Endothelial cell of umbilical vein (primary cell): ENCODE results near the gene RNF217. TPM values are rescaled to one million over a fixed set of nuclear protein-coding genes. Genes with fewer than 3 reads are reported as not detected.

ENCODE experiments used
- BruUV-seq: library from RNA; stranded (reverse); fragments of 400-500 nt; replicated peaks from 2 replicates; lab custom pipeline; 2021; lab: Mats Ljungman, UMichigan
- CTCF ChIA-PET: fragments of 300-600, 350-600 bp; sonication (Branson Sonifier 250); formaldehyde crosslinking; loops from one replicate; lab custom pipeline; 2021; ENCODE audit warnings: antibody characterized with exemption, inconsistent platforms; lab: Charles Lee
- POLR2A ChIA-PET: fragments of 300-600, 350-600 bp; sonication (Branson Sonifier 250); formaldehyde crosslinking; loops from one replicate; lab custom pipeline; 2021; ENCODE audit warnings: antibody characterized with exemption, inconsistent platforms; lab: Charles Lee
- DNase-seq: peaks from one replicate; pipeline ENCODE4 v3.0.0-alpha.2; 2011; ENCODE audit warnings: low read depth, low spot score
- FAIRE-seq: peaks from 2 replicates; lab custom pipeline; 2011; peaks lifted over from hg19 to GRCh38; lab: Jason Lieb, UNC
- H2AFZ ChIP-seq: 2 replicates; pipeline ENCODE4 v1.6.0; 2012; ENCODE audit warnings: low read depth, low read length, control low read depth, inconsistent platforms
- H3K27ac ChIP-seq: 2 replicates; pipeline ENCODE4 v1.5.1; 2011; ENCODE audit warnings: low read depth, mild to moderate bottlenecking, control low read depth, low read length, moderate library complexity; ENCODE audit not compliant: insufficient read depth
- H3K27me3 ChIP-seq, 2 experiments: 2 replicates each; pipeline versions ENCODE4 v1.6.0 to v1.6.1; 2011; ENCODE audit warnings: low read length in 2 of 2, mixed read lengths in 1 of 2; ENCODE audit not compliant: control insufficient read depth in 2 of 2, insufficient read depth in 2 of 2
- H3K36me3 ChIP-seq, 2 experiments: 2 replicates in 1 of 2; 3 replicates in 1 of 2; pipeline ENCODE4 v1.5.1; 2011; ENCODE audit warnings: low read length in 2 of 2, mild to moderate bottlenecking in 1 of 2, moderate library complexity in 1 of 2; ENCODE audit not compliant: control insufficient read depth in 2 of 2, insufficient read depth in 2 of 2; ENCODE audit errors: extremely low read depth in 1 of 2
- H3K4me1 ChIP-seq: 3 replicates; pipeline ENCODE4 v1.5.1; 2011; ENCODE audit warnings: mild to moderate bottlenecking, low read length; ENCODE audit not compliant: control insufficient read depth, insufficient read depth; ENCODE audit errors: extremely low read depth
- H3K4me2 ChIP-seq: 2 replicates; pipeline ENCODE4 v1.6.1; 2011; ENCODE audit warnings: low read length, control low read depth, mixed read lengths; ENCODE audit not compliant: insufficient read depth
- H3K4me3 ChIP-seq, 3 experiments: fragments of 200-600 bp in 1 of 3; sonication (generic), shearing (Covaris generic) in 1 of 3; replicated peaks in 1 of 3; 2 replicates each; pipeline ENCODE4 v1.5.1; 2011 to 2016; ENCODE audit warnings: control low read depth in 3 of 3, low read length in 3 of 3, mild to moderate bottlenecking in 2 of 3, inconsistent platforms in 1 of 3, low read depth in 1 of 3, moderate library complexity in 1 of 3; ENCODE audit not compliant: insufficient read depth in 1 of 3
- H3K79me2 ChIP-seq: 2 replicates; pipeline ENCODE4 v1.6.0; 2012; ENCODE audit warnings: low read length, inconsistent platforms; ENCODE audit not compliant: control insufficient read depth, insufficient read depth
- H3K9ac ChIP-seq: replicated peaks from 2 replicates; pipeline ENCODE3; 2011; ENCODE audit warnings: low read length, control low read depth; ENCODE audit not compliant: insufficient read depth; ENCODE audit errors: extremely low read depth
- H3K9me1 ChIP-seq: replicated peaks from 3 replicates; pipeline ENCODE4 v1.6.0; 2011; ENCODE audit warnings: mild to moderate bottlenecking, low read length; ENCODE audit not compliant: control insufficient read depth, insufficient read depth; ENCODE audit errors: extremely low read depth
- H3K9me3 ChIP-seq: replicated peaks from 2 replicates; pipeline ENCODE4 v1.5.1; 2012; ENCODE audit warnings: low read length, inconsistent platforms; ENCODE audit not compliant: control insufficient read depth, insufficient read depth
- H4K20me1 ChIP-seq: replicated peaks from 2 replicates; pipeline ENCODE3; 2011; ENCODE audit warnings: mild to moderate bottlenecking, low read length; ENCODE audit not compliant: control insufficient read depth, insufficient read depth; ENCODE audit errors: extremely low read depth
- EZH2 ChIP-seq: IDR thresholded peaks from 2 replicates; pipeline ENCODE4 v1.6.1; 2012; ENCODE audit warnings: borderline replicate concordance, low read depth, mild to moderate bottlenecking, moderate library complexity, low read length, inconsistent platforms; ENCODE audit not compliant: severe bottlenecking
- GATA2 ChIP-seq: IDR thresholded peaks from 2 replicates; pipeline ENCODE4 v1.7.0; 2011; ENCODE audit warnings: low read depth, mild to moderate bottlenecking, moderate library complexity, mixed read lengths, low read length; ENCODE audit not compliant: insufficient read length, insufficient read depth
- JUN ChIP-seq: IDR thresholded peaks from 2 replicates; pipeline ENCODE4 v1.6.1; 2011; ENCODE audit warnings: borderline replicate concordance, low read depth; ENCODE audit not compliant: insufficient read length, insufficient read depth
- MYC ChIP-seq: IDR thresholded peaks from one replicate; pipeline ENCODE4 v1.6.1; 2011; ENCODE audit warnings: mild to moderate bottlenecking, low read depth, low read length
- POLR2A ChIP-seq: IDR thresholded peaks from 2 replicates; pipeline ENCODE4 v1.6.1; 2012; ENCODE audit warnings: low read depth, mild to moderate bottlenecking, control low read depth, low read length
- dilution Hi-C: fragments of 300-500 bp; cut with MboI; formaldehyde crosslinking; loops from one replicate; pipeline ENCODE4 v1.15.0; 2019; ENCODE audit warnings: low sequenced_read_pairs; ENCODE audit not compliant: extremely low pct_ligation_motif_present
- intact Hi-C: fragments of 100-400 bp; cut with micrococcal nuclease; formaldehyde crosslinking; loops from one replicate; pipeline ENCODE4 v1.10.0; 2022
- polyA plus RNA-seq, 4 experiments: library from polyadenylated mRNA; depleted of rRNA in 3 of 4; stranded (reverse) in 3 of 4; unstranded in 1 of 4; fragments of >200 nt; gene quantifications; 2 replicates each; pipeline versions ENCODE4 v1.2.1 to v1.2.3, GENCODE V29; 2011 to 2012; ENCODE audit warnings: missing spikeins in 1 of 4
- total RNA-seq: library from RNA; stranded (reverse); gene quantifications from 2 replicates; pipeline ENCODE4 v1.2.3, GENCODE V29; 2021

RNF217 gene
- total and polyA plus RNA-seq, 2 donors (not counting 3 experiments of a cell fraction or from before 2014, with no cell fraction given) = 8.8 to 32.5 TPM

DNA sequence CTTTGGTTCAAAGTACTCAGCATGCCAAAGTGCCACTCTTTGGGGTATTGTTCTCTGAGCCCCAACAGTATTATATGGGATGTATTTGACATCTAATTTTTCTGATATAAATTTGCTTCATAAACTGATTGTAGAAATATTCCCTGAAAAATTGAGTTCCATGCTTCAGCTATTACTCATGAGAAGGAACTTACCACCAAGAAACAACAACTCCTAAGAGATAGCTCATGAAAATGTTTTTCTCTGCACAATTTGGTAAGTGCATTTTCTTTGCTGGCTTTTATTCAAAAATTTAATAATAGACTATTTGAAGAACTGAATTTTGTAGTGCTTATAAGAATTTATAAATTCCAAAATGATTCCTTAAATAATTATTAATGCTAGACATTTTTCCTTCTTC is 178.6 kb downstream of the RNF217 start:
- H2AFZ ChIP-seq = no peak overlapping the region

More for the DNA sequence above, 178.6 kb downstream of the RNF217 start:
- intact Hi-C loops = no loop called here
- Histone ChIP-seq H3K4me3 (no peak overlapping the region), H3K4me2 (no peak overlapping the region), H3K27me3 (no peaks in the 10 kb centered on the region), H3K79me2 (no peaks in the 10 kb centered on the region), H3K9me3 (no peaks in the 10 kb centered on the region), H4K20me1 (no peaks in the 10 kb centered on the region), H3K27ac (no peak overlapping the region), H3K9ac (no peak overlapping the region), H3K4me1 (no peaks in the 10 kb centered on the region), H3K36me3 (no peaks in the 10 kb centered on the region), H3K9me1 (no peaks in the 10 kb centered on the region)
- dilution Hi-C loops = no loop called here
- FAIRE-seq = no peak
- no peak for DNase-seq
- ChIA-PET CTCF (interaction anchor here (0.6 to 0.9 kb wide), 2 partner anchors 13 to 1485 kb away, joined by 3 read pairs; partner anchors contain the start of gene TPD52L1), POLR2A (no interaction called here)
- no peak for TF ChIP-seq POLR2A
- no peak for TF ChIP-seq MYC
- no peak for TF ChIP-seq GATA2
- no peak for TF ChIP-seq EZH2
- no peak for TF ChIP-seq JUN
- BruUV-seq = no TSS peak

Other genes starting within 250 kb of the RNF217 start
- gene TPD52L1, start 191.3 kb downstream of the RNF217 start, total RNA-seq = 0.29 and 0.83 TPM in 2 replicates
- gene TPD52L1, start 191.3 kb downstream of the RNF217 start, polyA plus RNA-seq = 0.08 and 0.37 TPM in 2 replicates